ENCODE results near the gene GABBR2. TPM values are rescaled to one million over a fixed set of nuclear protein-coding genes. Genes with fewer than 3 reads are reported as not detected.

The GABBR2 gene
- total RNA-seq, 1 donor from 2014 or later = 0.75 TPM

GRCh38 chr9:98732801-98733200 lies 24.1 kb upstream of the GABBR2 start:
- H3K4me3 ChIP-seq (ENCODE audit: low read depth, low read length) = no peak overlapping the region
- no peak for TF ChIP-seq CTCF (conservative IDR thresholded peaks at IDR 0.05; ENCODE audit: low read depth, low read length)
- DNase-seq (ENCODE audit: low read depth) = no peak

GRCh38 chr9:98732091-98732490 lies 23.4 kb upstream of the GABBR2 start:
- H3K4me3 ChIP-seq (ENCODE audit: low read depth, low read length) = no peak overlapping the region
- TF ChIP-seq CTCF (conservative IDR thresholded peaks at IDR 0.05; ENCODE audit: low read depth, low read length) = no peak
- DNase-seq (ENCODE audit: low read depth) = no peak

- no peak for TF ChIP-seq CTCF (conservative IDR thresholded peaks at IDR 0.05; ENCODE audit: low read depth, low read length)
- no peak for DNase-seq (ENCODE audit: low read depth)
- no peak overlapping the region for H3K4me3 ChIP-seq (ENCODE audit: low read depth, low read length)
These were observed 22.1 kb upstream of the GABBR2 start for GRCh38 chr9:98730871-98731270.

- DNase-seq (ENCODE audit: low read depth) = no peak
- no peak overlapping the region for H3K4me3 ChIP-seq (ENCODE audit: low read depth, low read length)
- TF ChIP-seq CTCF (conservative IDR thresholded peaks at IDR 0.05; ENCODE audit: low read depth, low read length) = no peak
These were observed 19.8 kb upstream of the GABBR2 start for GRCh38 chr9:98728500-98728899.

- TF ChIP-seq CTCF (conservative IDR thresholded peaks at IDR 0.05; ENCODE audit: low read depth, low read length) = no peak
- no peak for DNase-seq (ENCODE audit: low read depth)
These were observed 18.7 kb upstream of the GABBR2 start for GRCh38 chr9:98727428-98727827.

GRCh38 chr9:98726735-98727134 lies 18.0 kb upstream of the GABBR2 start:
- DNase-seq (ENCODE audit: low read depth) = no peak
- no peak for TF ChIP-seq CTCF (conservative IDR thresholded peaks at IDR 0.05; ENCODE audit: low read depth, low read length)

More at GRCh38 chr9:98727428-98727827, 18.7 kb upstream of the GABBR2 start:
- no peak overlapping the region for H3K4me3 ChIP-seq (ENCODE audit: low read depth, low read length)

GRCh38 chr9:98724810-98725530 lies 16.2 kb upstream of the GABBR2 start:
- H3K4me3 ChIP-seq (ENCODE audit: low read depth, low read length) = no peak overlapping the region
- no peak for DNase-seq (ENCODE audit: low read depth)
- no peak for TF ChIP-seq CTCF (conservative IDR thresholded peaks at IDR 0.05; ENCODE audit: low read depth, low read length)

More at GRCh38 chr9:98726735-98727134, 18.0 kb upstream of the GABBR2 start:
- no peak overlapping the region for H3K4me3 ChIP-seq (ENCODE audit: low read depth, low read length)
